ENCODE data around the gene EEFSEC.
A peak's percentile ranks its signal among the peaks of the same experiment; 100 is the strongest.

Gene EEFSEC

GRCh38 chr3:128336337-128337156 lies 183.3 kb downstream of the EEFSEC start:
- no peak for DNase-seq (ENCODE audit: low read depth)

GRCh38 chr3:128337305-128337704 lies 184.0 kb downstream of the EEFSEC start:
- no peak for DNase-seq (ENCODE audit: low read depth)

GRCh38 chr3:128338536-128339330 lies 185.5 kb downstream of the EEFSEC start:
- DNase-seq (ENCODE audit: low read depth): no peak

- no peak for DNase-seq (ENCODE audit: low read depth)
Observed at GRCh38 chr3:128339491-128340012, 186.3 kb downstream of the EEFSEC start.

- no peak for DNase-seq (ENCODE audit: low read depth)
Observed at GRCh38 chr3:128340198-128340903, 187.1 kb downstream of the EEFSEC start.

DNA sequence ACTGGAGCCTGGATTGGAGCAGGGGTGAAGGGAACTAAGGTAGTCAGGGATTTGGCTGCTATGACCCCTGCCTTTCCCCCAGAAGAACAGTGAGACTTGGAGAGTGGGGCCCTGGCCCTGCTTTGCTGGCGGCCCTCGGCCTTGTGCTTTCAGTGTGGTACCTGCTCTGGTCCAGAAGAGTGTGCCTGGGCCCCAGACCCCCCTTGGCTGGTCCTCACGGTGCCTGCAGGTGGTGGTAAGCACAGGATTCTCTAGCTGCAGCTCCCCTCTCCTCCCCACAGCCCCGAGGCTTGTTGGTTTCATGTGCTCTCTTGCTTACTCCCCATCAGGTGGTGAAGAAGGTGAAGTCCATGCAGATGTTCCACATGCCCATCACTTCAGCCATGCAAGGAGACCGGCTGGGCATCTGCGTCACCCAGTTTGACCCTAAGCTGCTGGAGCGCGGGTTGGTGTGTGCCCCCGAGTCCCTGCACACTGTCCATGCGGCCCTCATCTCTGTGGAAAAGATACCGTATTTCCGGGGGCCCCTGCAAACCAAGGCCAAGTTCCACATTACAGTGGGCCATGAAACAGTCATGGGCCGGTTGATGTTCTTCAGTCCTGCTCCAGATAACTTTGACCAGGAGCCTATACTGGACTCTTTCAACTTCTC lies 187.7 kb downstream of the EEFSEC start:
- no peak for DNase-seq (ENCODE audit: low read depth)

DNA sequence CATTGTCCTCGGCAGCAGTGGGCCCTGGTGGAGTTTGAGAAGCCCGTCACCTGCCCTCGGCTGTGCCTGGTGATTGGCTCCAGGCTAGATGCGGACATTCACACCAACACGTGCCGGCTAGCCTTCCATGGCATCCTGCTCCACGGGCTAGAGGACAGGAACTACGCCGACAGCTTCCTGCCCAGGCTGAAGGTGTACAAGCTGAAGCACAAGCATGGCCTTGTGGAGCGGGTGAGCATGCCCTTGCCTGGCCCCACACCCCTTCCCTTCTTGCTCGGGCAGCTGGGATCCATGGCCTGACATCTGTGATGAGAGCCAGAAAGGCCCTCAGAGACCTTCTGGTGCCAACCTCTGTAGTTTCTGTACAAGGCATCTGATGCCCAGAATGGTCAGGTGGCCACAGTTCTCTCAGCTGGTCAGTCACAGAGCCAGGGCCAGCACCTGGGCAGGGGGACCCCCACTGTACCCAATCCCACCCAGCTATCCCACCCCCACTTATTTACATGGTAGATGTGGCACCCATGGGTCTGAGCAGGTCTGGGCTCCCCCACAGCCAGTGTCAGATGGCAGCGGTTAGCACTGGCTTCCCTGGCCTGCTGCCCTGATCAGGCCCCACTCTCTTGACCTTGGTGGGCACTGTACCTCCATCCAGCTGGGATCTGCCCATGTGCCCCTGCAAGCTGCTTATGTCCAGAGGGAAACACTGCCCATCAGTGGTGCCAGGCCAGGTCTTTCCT lies 188.5 kb downstream of the EEFSEC start:
- no peak for DNase-seq (ENCODE audit: low read depth)

GRCh38 chr3:128342701-128343180 lies 189.5 kb downstream of the EEFSEC start:
- DNase-seq (ENCODE audit: low read depth): no peak

GRCh38 chr3:128343287-128344051 lies 190.2 kb downstream of the EEFSEC start:
- DNase-seq (ENCODE audit: low read depth): peak; percentile 6

- DNase-seq (ENCODE audit: low read depth): no peak
Observed at GRCh38 chr3:128344052-128344735, 190.9 kb downstream of the EEFSEC start.

- no peak for DNase-seq (ENCODE audit: low read depth)
Observed at GRCh38 chr3:128345196-128345595, 191.9 kb downstream of the EEFSEC start.

GRCh38 chr3:128346562-128346961 lies 193.3 kb downstream of the EEFSEC start:
- DNase-seq (ENCODE audit: low read depth): no peak

- DNase-seq (ENCODE audit: low read depth): no peak
Observed at GRCh38 chr3:128347282-128347681, 194.0 kb downstream of the EEFSEC start.

GRCh38 chr3:128348075-128348474 lies 194.8 kb downstream of the EEFSEC start:
- no peak for DNase-seq (ENCODE audit: low read depth)

DNA sequence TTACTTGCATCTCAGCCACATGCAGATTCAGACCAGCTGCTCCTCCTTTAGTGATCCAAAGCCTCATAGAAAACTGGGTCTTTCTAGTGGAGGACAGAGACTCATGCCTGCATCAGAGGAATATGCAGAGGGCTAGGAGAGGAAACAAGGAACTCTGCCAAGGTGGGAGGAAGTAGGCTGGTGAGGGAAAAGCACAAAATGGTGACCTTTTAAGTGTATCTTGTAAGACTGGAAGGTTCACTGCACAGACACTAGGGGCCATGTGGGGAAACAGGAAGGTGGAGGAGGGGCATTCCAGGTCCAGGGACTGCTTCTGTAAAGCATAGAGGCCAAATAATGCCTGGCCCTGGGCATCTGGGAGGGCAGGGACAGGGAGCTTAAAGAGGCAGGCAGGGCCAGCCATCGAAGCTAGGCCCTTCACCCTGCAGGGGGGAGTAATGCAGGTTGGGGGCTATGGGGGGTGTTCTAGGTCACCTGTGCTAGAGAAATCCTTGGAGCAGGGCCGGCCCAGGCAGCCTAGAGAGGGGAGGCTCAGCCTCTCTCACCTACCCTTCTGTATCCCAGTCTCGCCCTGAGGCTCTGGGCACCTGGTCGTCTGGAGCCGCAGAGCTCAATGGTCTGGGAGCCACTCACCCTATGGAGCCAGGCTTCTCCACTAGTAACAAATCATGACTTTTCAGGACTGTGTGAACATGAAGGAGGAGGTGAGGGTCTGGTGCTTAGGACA lies 195.7 kb downstream of the EEFSEC start:
- peak; percentile 2 for DNase-seq (ENCODE audit: low read depth)

DNA sequence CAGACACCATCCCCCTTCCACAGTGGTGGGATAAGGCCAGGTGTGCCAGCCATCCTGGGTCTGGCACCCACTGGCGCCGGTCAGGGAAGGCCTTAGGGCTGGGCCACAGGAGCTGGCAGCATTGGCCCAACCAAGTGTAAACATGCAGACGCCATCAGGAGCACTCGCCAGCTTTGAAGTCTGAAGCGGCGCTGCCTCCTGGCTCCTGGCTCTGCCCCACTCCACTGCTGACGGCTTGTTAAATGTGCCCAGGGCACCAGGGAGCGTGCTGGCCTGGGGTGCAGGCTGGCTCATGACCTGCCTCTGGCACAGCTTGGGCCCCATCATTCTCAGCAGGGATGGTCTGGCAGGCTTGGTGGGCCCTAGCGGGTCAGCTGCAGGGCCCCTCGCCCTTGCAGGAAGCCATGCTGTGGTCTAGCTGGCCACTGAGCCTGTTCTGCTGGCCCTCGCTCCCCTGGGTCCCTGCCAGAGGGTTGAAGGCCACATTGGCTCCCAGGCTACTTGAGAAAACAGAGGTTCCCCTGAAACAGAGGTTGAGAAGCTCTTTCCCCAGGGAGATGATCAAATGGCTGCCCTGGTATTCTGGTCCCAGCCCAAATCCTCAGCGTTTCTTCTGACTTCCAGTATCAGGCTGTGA lies 196.8 kb downstream of the EEFSEC start:
- no peak for DNase-seq (ENCODE audit: low read depth)

DNA sequence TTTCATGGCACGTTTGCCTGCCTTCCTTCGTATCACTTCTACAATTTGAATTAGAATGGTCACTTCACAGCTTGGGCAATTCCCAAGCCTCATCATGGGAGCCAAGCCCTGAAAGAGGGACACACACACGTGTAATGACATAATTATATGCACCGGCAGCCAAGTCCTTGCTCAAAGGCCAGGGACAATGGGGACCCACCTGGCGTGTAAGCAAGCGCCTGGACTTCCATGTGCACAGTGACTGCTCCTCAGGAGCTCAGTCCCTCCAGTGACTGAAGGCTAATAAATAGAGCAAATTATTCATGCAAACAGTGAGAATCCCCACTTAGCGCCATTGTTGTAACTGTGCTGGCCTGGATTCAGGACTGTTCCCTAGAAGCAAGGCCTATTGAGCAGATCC lies 198.3 kb downstream of the EEFSEC start:
- DNase-seq (ENCODE audit: low read depth): no peak

DNA sequence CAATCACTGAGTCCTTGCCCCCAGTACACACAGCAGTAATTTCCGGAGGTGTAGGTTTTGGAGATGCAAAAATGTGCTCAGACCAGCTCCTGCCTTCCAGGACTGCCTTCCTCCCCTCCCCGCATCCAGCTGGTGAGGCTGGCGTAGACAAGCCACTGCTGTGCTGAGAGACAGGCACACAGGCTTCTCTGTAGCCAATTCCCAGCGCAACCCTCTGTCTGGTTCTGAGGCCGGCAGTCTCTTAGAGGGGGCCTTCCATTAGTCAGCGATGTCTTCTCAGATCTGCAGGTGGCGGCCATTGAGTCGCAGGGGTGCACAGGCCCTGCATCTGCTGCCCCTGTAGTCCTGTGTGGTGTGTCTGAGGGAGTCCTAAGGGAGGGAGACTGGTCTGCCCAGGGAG lies 199.0 kb downstream of the EEFSEC start:
- no peak for DNase-seq (ENCODE audit: low read depth)
